ENCODE results near the gene MME.

Gene MME

GRCh38 chr3:155153242-155154186 lies 73.4 kb downstream of the MME start:
- Histone ChIP-seq H3K9me3 (ENCODE audit: control insufficient read depth, insufficient read depth, low read length) (no peaks in the 10 kb centered on the region), H3K4me3 (ENCODE audit: low read depth, low read length) (no peak overlapping the region), H3K36me3 (ENCODE audit: control insufficient read depth, insufficient read depth, low read length) (no peaks in the 10 kb centered on the region), H3K27me3 (ENCODE audit: control insufficient read depth, insufficient read depth, low read length) (no peaks in the 10 kb centered on the region), H3K9ac (ENCODE audit: low read depth, low read length) (no peak overlapping the region), H3K4me1 (ENCODE audit: control insufficient read depth, insufficient read depth, low read length) (no peaks in the 10 kb centered on the region)

DNA sequence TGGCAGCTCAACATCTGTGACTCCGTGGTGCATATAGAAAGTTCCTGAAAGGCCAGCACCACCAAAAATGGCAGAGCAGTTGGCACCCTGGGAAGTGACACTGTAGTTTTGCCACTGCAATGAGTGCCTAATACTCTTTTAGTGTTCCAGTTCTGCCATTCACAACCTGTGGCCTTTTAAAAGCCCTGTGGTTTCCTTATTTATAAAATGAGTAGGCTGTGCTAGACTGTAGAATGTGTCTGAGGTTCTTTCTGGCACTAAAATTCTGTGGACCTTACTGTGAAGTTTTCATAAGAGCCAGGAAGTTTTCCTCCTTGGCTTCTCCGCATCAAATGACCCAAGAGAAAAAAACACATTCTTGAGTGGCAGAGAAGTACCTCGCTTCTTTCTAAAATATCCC lies 74.1 kb downstream of the MME start:
- Histone ChIP-seq H3K36me3 (ENCODE audit: control insufficient read depth, insufficient read depth, low read length) (no peaks in the 10 kb centered on the region), H3K4me3 (ENCODE audit: low read depth, low read length) (no peak overlapping the region), H3K27me3 (ENCODE audit: control insufficient read depth, insufficient read depth, low read length) (no peaks in the 10 kb centered on the region)

GRCh38 chr3:155158346-155159037 lies 78.4 kb downstream of the MME start:
- Histone ChIP-seq H3K9ac (ENCODE audit: low read depth, low read length) (no peak overlapping the region), H3K9me3 (ENCODE audit: control insufficient read depth, insufficient read depth, low read length) (no peaks in the 10 kb centered on the region), H3K4me3 (ENCODE audit: low read depth, low read length) (no peak overlapping the region), H3K27me3 (ENCODE audit: control insufficient read depth, insufficient read depth, low read length) (no peaks in the 10 kb centered on the region), H3K4me1 (ENCODE audit: control insufficient read depth, insufficient read depth, low read length) (no peaks in the 10 kb centered on the region), H3K36me3 (ENCODE audit: control insufficient read depth, insufficient read depth, low read length) (no peaks in the 10 kb centered on the region)

More for the DNA sequence above, 74.1 kb downstream of the MME start:
- Histone ChIP-seq H3K4me1 (ENCODE audit: control insufficient read depth, insufficient read depth, low read length) (no peaks in the 10 kb centered on the region), H3K9ac (ENCODE audit: low read depth, low read length) (no peak overlapping the region), H3K9me3 (ENCODE audit: control insufficient read depth, insufficient read depth, low read length) (no peaks in the 10 kb centered on the region)

DNA sequence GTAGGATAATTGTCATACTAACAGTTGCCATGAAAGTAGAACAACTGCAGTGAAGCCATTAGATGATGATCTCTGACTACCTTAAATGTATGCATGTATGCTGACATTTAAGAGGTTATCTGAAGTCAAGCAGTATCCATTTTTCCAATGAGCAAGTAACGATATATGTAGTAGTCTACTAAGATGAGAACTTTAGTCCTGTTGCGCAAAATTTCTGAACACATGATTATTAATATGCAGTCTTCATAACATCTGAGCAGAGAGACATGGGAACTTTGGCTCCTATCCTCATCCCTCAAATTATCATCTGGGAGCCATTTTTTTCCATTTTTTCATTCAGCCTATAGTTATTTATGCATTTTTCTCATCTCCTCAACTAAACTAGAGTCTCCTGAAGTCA lies 79.2 kb downstream of the MME start:
- no peaks in the 10 kb centered on the region for H3K9me3 ChIP-seq (ENCODE audit: control insufficient read depth, insufficient read depth, low read length)
- no peaks in the 10 kb centered on the region for H3K4me1 ChIP-seq (ENCODE audit: control insufficient read depth, insufficient read depth, low read length)

DNA sequence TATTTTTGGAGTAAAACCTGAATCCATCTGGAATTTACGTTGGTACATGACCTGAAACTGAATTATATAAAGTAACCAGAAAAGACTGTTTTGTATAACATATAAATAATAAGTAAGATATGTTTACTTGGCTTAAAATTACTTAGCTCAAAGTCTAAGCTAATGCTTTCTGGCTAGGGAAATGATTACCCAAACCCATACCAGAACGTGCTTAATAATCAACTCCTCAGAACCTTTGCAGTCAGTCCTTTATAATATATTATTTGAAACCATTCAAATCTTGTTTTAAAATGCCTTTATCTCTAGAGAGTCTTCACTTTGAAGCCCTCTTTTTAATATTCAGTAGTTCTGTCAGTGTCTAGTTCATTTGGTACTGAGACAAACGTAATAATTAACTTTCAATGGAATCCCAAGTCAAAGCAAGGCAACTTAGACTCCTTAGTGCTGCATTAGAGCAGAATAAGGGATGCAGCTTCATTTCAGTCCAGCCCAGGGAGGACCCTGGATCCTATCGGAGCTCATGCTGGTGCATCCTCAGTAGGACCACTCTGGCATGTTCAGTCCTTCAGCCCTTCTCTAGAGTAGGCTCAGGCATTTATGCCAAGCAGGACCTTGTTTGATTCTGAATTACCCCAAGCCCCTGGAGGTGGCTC lies 81.6 kb downstream of the MME start:
- Histone ChIP-seq H3K27me3 (ENCODE audit: control insufficient read depth, insufficient read depth, low read length) (no peaks in the 10 kb centered on the region), H3K4me3 (ENCODE audit: low read depth, low read length) (no peak overlapping the region), H3K4me1 (ENCODE audit: control insufficient read depth, insufficient read depth, low read length) (no peaks in the 10 kb centered on the region), H3K36me3 (ENCODE audit: control insufficient read depth, insufficient read depth, low read length) (no peaks in the 10 kb centered on the region), H3K9ac (ENCODE audit: low read depth, low read length) (no peak overlapping the region), H3K9me3 (ENCODE audit: control insufficient read depth, insufficient read depth, low read length) (no peaks in the 10 kb centered on the region)

More for the DNA sequence above, 79.2 kb downstream of the MME start:
- Histone ChIP-seq H3K9ac (ENCODE audit: low read depth, low read length) (no peak overlapping the region), H3K4me3 (ENCODE audit: low read depth, low read length) (no peak overlapping the region), H3K27me3 (ENCODE audit: control insufficient read depth, insufficient read depth, low read length) (no peaks in the 10 kb centered on the region), H3K36me3 (ENCODE audit: control insufficient read depth, insufficient read depth, low read length) (no peaks in the 10 kb centered on the region)

DNA sequence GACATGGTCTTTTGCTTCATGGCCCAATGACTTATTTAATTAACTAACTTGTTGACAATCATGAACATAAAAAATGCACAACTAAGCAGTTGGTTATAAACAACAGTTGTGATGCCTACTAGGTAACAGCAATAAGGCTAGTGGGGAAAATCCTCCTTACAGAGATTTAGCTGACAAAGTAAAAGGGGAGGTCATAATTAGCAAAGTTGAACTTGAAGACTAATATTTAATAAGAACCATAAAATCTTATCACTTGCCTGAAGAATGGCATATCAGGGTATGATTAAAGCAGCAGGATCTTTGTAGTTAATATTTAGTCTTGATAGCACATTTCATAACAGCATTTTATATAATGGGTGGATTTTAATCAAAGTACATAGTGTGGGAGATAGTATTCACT lies 84.2 kb downstream of the MME start:
- H3K4me3 ChIP-seq (ENCODE audit: low read depth, low read length): no peak overlapping the region
- H3K4me1 ChIP-seq (ENCODE audit: control insufficient read depth, insufficient read depth, low read length): no peaks in the 10 kb centered on the region
- H3K9me3 ChIP-seq (ENCODE audit: control insufficient read depth, insufficient read depth, low read length): no peaks in the 10 kb centered on the region
- no peaks in the 10 kb centered on the region for H3K36me3 ChIP-seq (ENCODE audit: control insufficient read depth, insufficient read depth, low read length)
- H3K9ac ChIP-seq (ENCODE audit: low read depth, low read length): no peak overlapping the region
- H3K27me3 ChIP-seq (ENCODE audit: control insufficient read depth, insufficient read depth, low read length): no peaks in the 10 kb centered on the region

GRCh38 chr3:155166441-155166840 lies 86.3 kb downstream of the MME start:
- no peaks in the 10 kb centered on the region for H3K27me3 ChIP-seq (ENCODE audit: control insufficient read depth, insufficient read depth, low read length)
- no peak overlapping the region for H3K4me3 ChIP-seq (ENCODE audit: low read depth, low read length)
- H3K9ac ChIP-seq (ENCODE audit: low read depth, low read length): no peak overlapping the region
- H3K4me1 ChIP-seq (ENCODE audit: control insufficient read depth, insufficient read depth, low read length): no peaks in the 10 kb centered on the region
- H3K36me3 ChIP-seq (ENCODE audit: control insufficient read depth, insufficient read depth, low read length): no peaks in the 10 kb centered on the region
- H3K9me3 ChIP-seq (ENCODE audit: control insufficient read depth, insufficient read depth, low read length): no peaks in the 10 kb centered on the region

DNA sequence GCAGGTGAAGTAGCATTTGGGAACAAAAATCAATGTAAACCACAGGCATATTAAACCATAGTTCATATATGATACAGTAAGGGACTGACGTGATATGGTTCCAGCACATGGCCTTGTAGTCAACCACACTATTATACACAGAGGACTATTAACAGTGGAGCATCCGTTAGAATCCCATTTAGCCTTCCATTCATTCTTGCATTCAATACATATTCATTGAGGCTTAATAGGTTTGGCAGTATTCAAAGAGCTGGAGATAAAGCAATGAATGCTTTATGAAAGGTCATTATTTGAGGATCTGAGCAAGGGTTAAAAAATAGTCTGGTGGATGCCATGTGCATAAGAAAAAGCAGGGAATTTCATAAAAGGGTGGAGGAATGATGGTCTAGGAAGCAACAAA lies 89.1 kb downstream of the MME start:
- peaks cover 4% of the 10 kb centered on the region for H3K4me1 ChIP-seq (ENCODE audit: control insufficient read depth, insufficient read depth, low read length)

DNA sequence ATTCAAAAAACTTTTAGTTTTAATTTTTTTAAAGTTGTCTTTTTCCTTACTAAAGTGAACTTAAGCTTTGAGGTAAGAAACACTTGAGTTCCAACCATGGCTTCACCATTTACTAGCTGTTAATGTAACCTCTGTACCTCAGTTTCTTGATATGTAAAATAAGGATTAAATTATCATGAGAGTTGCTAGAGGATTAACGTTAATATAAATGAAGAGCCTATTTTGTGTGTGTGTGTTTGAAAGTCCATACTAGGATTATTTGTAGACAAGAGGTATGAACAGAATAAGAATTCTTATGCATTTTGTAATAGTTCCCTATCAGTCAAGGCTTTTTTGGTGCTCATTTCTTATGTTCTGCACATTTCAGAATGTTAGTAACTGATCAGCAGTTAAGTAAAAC lies 93.7 kb downstream of the MME start:
- no peak overlapping the region for H3K9ac ChIP-seq (ENCODE audit: low read depth, low read length)
- no peaks in the 10 kb centered on the region for H3K36me3 ChIP-seq (ENCODE audit: control insufficient read depth, insufficient read depth, low read length)
- H3K27me3 ChIP-seq (ENCODE audit: control insufficient read depth, insufficient read depth, low read length): no peaks in the 10 kb centered on the region
- H3K4me3 ChIP-seq (ENCODE audit: low read depth, low read length): no peak overlapping the region
- H3K4me1 ChIP-seq (ENCODE audit: control insufficient read depth, insufficient read depth, low read length): peaks cover 4% of the 10 kb centered on the region
- no peaks in the 10 kb centered on the region for H3K9me3 ChIP-seq (ENCODE audit: control insufficient read depth, insufficient read depth, low read length)

More for the DNA sequence above, 89.1 kb downstream of the MME start:
- Histone ChIP-seq H3K9me3 (ENCODE audit: control insufficient read depth, insufficient read depth, low read length) (no peaks in the 10 kb centered on the region), H3K27me3 (ENCODE audit: control insufficient read depth, insufficient read depth, low read length) (no peaks in the 10 kb centered on the region), H3K4me3 (ENCODE audit: low read depth, low read length) (no peak overlapping the region), H3K9ac (ENCODE audit: low read depth, low read length) (no peak overlapping the region), H3K36me3 (ENCODE audit: control insufficient read depth, insufficient read depth, low read length) (no peaks in the 10 kb centered on the region)

- Histone ChIP-seq H3K9me3 (ENCODE audit: control insufficient read depth, insufficient read depth, low read length) (no peaks in the 10 kb centered on the region), H3K36me3 (ENCODE audit: control insufficient read depth, insufficient read depth, low read length) (no peaks in the 10 kb centered on the region), H3K4me3 (ENCODE audit: low read depth, low read length) (no peak overlapping the region), H3K4me1 (ENCODE audit: control insufficient read depth, insufficient read depth, low read length) (no peaks in the 10 kb centered on the region), H3K27me3 (ENCODE audit: control insufficient read depth, insufficient read depth, low read length) (no peaks in the 10 kb centered on the region), H3K9ac (ENCODE audit: low read depth, low read length) (no peak overlapping the region)
Observed at GRCh38 chr3:155178810-155179436, 98.8 kb downstream of the MME start.

- Histone ChIP-seq H3K9ac (ENCODE audit: low read depth, low read length) (no peak overlapping the region), H3K27me3 (ENCODE audit: control insufficient read depth, insufficient read depth, low read length) (no peaks in the 10 kb centered on the region), H3K36me3 (ENCODE audit: control insufficient read depth, insufficient read depth, low read length) (no peaks in the 10 kb centered on the region), H3K4me1 (ENCODE audit: control insufficient read depth, insufficient read depth, low read length) (no peaks in the 10 kb centered on the region), H3K4me3 (ENCODE audit: low read depth, low read length) (no peak overlapping the region), H3K9me3 (ENCODE audit: control insufficient read depth, insufficient read depth, low read length) (no peaks in the 10 kb centered on the region)
Observed at GRCh38 chr3:155179437-155179827, 99.3 kb downstream of the MME start.

Data from iPS-15b (cell line).